Left ventricle myocardium superior (tissue), 1 donor: Measurements from ENCODE around the gene ERMAP. TPM values are rescaled to one million over a fixed set of nuclear protein-coding genes. Genes with fewer than 3 reads are reported as not detected.
"Not testable (repeated sequence)": the region's sequence is repeated elsewhere in the genome, so short reads cannot be mapped to it uniquely, and the experiment has no call there.

Source experiments
- ATAC-seq: fragments of 200-7000 bp; cut with Tn5 transposase; one replicate; pipeline ENCODE4 v1.9.1; 2020; ENCODE audit warnings: mild to moderate bottlenecking, moderate library complexity
- DNase-seq: peaks from one replicate; pipeline ENCODE4 v3.0.0-alpha.2; 2020
- intact Hi-C: fragments of 100-400 bp; cut with micrococcal nuclease; formaldehyde crosslinking; loops from one replicate; pipeline ENCODE4 v1.11.0; 2022
- total RNA-seq: library from RNA; stranded (reverse); fragmentation: NEBNext Ultra II Directional; extraction: Animal tissue kit (Norgen Biotek cat#: 25700); gene quantifications from one replicate; pipeline ENCODE4 v1.2.1, GENCODE V29; 2021
- donor health status: DM: no; HTN: yes; CAD: no; lungs with severe emphysema.

The ERMAP gene
- total RNA-seq, 1 donor from 2014 or later = 5.1 TPM

- ATAC-seq (no peak), DNase-seq (no peak)
- intact Hi-C loops = no loop called here
These were observed 43.6 kb downstream of the ERMAP start for GRCh38 chr1:42860339-42861013.

- no peak for ATAC-seq
- DNase-seq = no peak
- intact Hi-C loops = no loop called here
These were observed 44.1 kb downstream of the ERMAP start for GRCh38 chr1:42861014-42861399.

DNA sequence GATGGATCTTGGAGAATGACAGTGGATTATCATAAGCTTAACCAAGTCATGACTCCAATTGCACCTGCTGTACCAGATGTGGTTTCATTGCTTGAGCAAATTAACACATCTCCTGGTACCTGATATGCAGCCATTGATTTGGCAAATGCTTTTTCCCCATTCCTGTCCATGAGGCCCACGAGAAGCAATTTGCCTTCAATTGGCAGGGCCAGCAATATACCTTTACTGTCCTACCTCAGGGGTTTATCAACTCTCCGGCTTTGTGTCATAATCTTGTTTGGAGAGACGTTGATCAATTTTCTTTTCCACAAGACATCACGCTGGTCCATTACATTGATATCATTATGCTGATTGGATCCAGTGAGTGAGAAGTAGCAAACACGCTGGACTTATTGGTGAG is 49.6 kb downstream of the ERMAP start:
- intact Hi-C loops = no loop called here
- ATAC-seq (no peak), DNase-seq (no peak)

GRCh38 chr1:42868466-42868865 is 51.5 kb downstream of the ERMAP start:
- ATAC-seq, intact Hi-C loops, DNase-seq: not testable (repeated sequence)

DNA sequence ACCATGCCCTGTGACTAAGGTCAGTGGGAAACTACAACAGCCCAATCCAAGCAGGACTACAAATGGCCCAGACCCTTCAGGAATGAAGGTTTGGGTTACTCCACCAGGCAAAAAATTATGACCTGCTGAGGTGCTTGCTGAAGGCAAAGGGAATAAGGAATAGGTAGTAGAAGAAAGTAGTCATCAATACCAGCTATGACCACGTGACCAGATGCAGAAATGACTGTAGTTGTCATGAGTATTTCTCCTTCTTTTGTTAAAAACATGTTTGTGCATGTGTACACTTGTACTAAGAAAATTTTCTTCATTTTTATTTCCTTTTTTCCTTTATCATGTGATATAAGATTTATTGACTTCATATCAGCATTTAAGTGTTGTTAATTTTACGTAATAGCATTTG is 52.3 kb downstream of the ERMAP start:
- ATAC-seq, intact Hi-C loops, DNase-seq: not testable (repeated sequence)

DNA sequence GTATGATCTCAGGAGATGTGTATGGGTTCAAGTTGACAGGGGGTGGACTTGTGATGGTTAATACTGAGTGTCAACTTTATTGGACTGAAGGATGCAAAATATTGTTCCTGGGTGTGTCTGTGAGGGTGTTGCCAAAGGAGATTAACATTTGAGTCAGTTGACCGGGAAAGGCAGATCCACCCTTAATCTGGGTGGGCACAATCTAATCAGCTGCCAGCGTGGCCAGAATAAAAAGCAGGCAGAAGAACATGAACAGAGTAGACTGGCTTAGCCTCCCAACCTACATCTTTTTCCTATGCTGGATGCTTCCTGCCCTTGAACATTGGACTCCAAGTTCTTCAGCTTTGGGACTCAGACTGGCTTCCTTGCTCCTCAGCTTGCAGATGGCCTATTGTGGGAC is 52.8 kb downstream of the ERMAP start:
- ATAC-seq, DNase-seq, intact Hi-C loops: not testable (repeated sequence)

GRCh38 chr1:42873108-42873507 is 56.2 kb downstream of the ERMAP start:
- DNase-seq, ATAC-seq, intact Hi-C loops: not testable (repeated sequence)

GRCh38 chr1:42873670-42874069 is 56.7 kb downstream of the ERMAP start:
- ATAC-seq (no peak), DNase-seq (no peak)
- intact Hi-C loops = no loop called here

GRCh38 chr1:42876009-42876408 is 59.1 kb downstream of the ERMAP start:
- ATAC-seq (no peak), DNase-seq (no peak)
- intact Hi-C loops = no loop called here

DNA sequence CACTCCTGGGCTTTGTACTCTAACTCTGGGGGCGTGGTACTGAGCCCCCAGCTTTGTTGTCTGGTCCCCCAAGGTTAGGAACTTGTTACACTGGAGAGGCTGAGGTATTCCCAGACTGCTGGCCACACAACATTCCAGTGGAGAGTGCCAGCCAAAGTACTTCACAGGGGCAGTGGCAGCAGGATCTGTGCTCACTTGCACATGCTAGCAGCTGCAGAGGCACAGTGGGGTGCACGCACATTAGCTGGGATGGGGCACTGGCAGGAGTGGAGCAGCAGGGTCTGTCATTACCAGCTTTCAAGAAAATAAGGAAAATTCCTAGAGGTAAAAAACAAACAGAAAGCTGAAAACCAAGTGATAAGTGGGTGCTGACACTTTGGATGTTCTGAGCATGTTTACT is 60.5 kb downstream of the ERMAP start:
- DNase-seq (peak; percentile 35), ATAC-seq (peak; percentile 60)
- intact Hi-C loops = no loop called here

DNA sequence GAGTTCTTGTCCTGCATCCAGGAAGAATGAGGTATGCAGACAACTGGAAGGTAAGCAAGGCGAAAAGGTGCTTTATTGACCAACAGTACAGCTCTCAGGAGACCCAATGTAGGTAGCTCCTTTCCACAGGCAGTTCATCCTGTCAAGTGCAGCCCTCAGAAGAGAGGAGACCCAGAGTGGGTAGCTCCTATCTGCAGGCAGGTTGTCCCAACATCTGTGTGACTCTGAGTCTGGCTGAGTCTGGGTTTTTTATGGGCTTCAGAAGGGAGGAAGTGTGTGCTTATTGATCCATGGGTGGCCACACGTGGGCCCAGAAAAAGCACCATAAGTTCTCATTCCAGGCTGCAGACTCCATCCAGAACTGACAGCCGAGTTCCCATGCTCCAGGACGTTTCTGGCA is 63.5 kb downstream of the ERMAP start:
- ATAC-seq (no peak), DNase-seq (no peak)
- intact Hi-C loops = no loop called here

- ATAC-seq = no peak
- intact Hi-C loops = no loop called here
These were observed 69.3 kb downstream of the ERMAP start for GRCh38 chr1:42886046-42886739.

DNA sequence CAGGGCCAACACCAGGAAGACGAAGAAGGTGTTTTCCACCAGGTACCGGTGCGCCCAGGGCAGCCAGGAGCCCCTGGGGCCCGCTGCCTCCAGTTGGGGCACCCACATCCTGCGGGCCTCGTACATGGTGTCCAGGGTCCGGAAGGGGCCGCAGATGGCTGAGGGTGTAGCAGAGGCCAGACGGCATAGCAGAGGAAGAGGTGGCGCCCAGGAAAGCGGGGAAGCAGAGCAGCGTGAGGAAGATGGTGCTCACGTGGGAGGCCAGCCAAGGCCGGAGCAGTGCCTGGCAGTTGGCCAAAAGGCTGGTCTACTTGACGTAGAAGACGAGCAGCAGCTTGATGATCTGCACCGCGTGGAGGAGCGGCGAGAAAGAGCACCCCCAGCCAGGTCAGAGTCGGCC is 69.9 kb downstream of the ERMAP start:
- DNase-seq (peak; percentile 35), ATAC-seq (no peak)
- intact Hi-C loops = no loop called here

More at GRCh38 chr1:42886046-42886739, 69.3 kb downstream of the ERMAP start:
- DNase-seq = no peak

GRCh38 chr1:42887366-42887765 is 70.4 kb downstream of the ERMAP start:
- DNase-seq = no peak
- intact Hi-C loops = no loop called here
- ATAC-seq = no peak

DNA sequence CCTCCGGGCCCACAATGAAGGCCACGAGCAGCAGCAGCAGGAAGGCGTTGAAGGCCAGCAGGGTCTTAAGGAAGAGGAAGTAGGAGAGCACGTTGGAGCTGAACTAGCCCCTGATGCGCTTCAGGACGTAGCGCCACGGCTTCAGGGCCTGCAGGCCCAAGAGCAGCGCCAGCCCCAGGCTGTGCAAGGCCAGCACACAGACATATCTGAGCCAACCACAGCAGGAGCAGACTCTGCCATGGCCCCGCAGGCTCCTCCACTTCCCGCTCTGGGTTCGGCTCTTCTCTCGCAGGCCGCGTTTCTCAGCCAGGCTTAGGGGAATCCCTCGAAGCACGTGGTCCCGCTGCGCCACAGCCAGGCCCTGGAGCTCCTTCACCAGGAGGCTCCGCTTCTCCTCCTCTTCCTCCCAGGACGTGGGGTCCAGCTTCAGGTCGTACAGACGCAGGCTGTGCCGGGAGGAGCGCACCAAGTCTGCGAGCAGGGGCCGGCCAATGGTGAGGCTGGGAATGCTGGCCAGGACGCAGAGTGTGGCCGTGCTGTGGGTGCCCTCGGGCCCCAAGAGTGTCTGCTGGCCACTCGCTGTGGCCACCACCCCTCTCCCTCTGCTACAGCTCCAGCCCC is 71.2 kb downstream of the ERMAP start:
- ATAC-seq (no peak), DNase-seq (no peak)
- intact Hi-C loops = no loop called here

DNA sequence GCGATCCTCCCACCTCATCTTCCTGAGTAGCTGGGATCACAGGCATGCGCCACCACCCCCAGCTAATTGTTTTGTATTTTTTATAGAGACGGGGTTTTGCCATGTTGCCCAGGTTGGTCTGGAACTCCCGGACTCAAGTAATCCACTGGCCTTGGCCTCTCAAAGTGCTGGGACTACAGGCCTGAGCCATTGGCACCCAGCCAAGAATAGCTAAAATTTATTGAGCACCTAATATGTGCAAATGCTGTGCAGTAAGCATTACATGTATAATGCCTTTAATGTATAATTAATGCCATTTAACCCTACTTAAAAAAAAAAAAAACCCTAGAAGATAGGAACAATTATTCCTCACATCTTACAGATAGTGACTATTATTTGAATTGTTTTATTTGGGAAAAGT is 72.3 kb downstream of the ERMAP start:
- ATAC-seq (no peak), DNase-seq (no peak)
- intact Hi-C loops = no loop called here

GRCh38 chr1:42891465-42892138 is 74.7 kb downstream of the ERMAP start:
- intact Hi-C loops = no loop called here
- ATAC-seq (no peak), DNase-seq (no peak)
